Endodermal cell (in vitro differentiated cells): ENCODE data around the gene TSEN15. TPM values are rescaled to one million over a fixed set of nuclear protein-coding genes. Genes with fewer than 3 reads are reported as not detected.

Experiments used
- DNase-seq: peaks from one replicate; pipeline ENCODE4 v3.0.0-alpha.2; 2017
- H3K27ac ChIP-seq: 2 replicates; pipeline ENCODE4 v1.5.1; 2013; ENCODE audit warnings: mild to moderate bottlenecking, low read depth, low read length, moderate library complexity
- H3K27me3 ChIP-seq: 2 replicates; pipeline ENCODE4 v1.6.1; 2013; ENCODE audit warnings: mild to moderate bottlenecking, low read length, moderate library complexity; ENCODE audit not compliant: insufficient read depth, control insufficient read depth, poor library complexity, severe bottlenecking
- H3K36me3 ChIP-seq: 2 replicates; pipeline ENCODE4 v1.7.0; 2013; ENCODE audit warnings: mild to moderate bottlenecking, low read length, moderate library complexity; ENCODE audit not compliant: control insufficient read depth, insufficient read depth
- H3K4me1 ChIP-seq: one replicate; pipeline ENCODE4 v1.7.0; 2013; ENCODE audit warnings: low read length; ENCODE audit not compliant: control insufficient read depth, insufficient read depth
- H3K4me3 ChIP-seq: 2 replicates; pipeline ENCODE4 v1.5.1; 2013; ENCODE audit warnings: mild to moderate bottlenecking, low read length, moderate library complexity
- H3K9ac ChIP-seq: 2 replicates; pipeline ENCODE4 v1.6.1; 2013; ENCODE audit warnings: mild to moderate bottlenecking, low read length, moderate library complexity; ENCODE audit not compliant: poor library complexity, severe bottlenecking; ENCODE audit errors: extremely low read depth
- H3K9me3 ChIP-seq: 2 replicates; pipeline ENCODE4 v1.6.1; 2013; ENCODE audit warnings: mild to moderate bottlenecking, low read length, moderate library complexity; ENCODE audit not compliant: control insufficient read depth
- H3K27ac Mint-ChIP-seq: 2 replicates; pipeline ENCODE4 v1.8.0; 2020; ENCODE audit warnings: mixed read lengths
- H3K27me3 Mint-ChIP-seq: 2 replicates; pipeline ENCODE4 v1.8.0; 2021; ENCODE audit warnings: mild to moderate bottlenecking, mixed read lengths; ENCODE audit not compliant: insufficient read depth
- H3K36me3 Mint-ChIP-seq: 2 replicates; pipeline ENCODE4 v1.8.0; 2020; ENCODE audit warnings: low read depth, mixed read lengths
- H3K4me1 Mint-ChIP-seq: 2 replicates; pipeline ENCODE4 v1.8.0; 2020; ENCODE audit warnings: mixed read lengths
- H3K4me3 Mint-ChIP-seq: 2 replicates; pipeline ENCODE4 v1.8.0; 2020; ENCODE audit warnings: mild to moderate bottlenecking, moderate library complexity, mixed read lengths
- H3K9me3 Mint-ChIP-seq: 2 replicates; pipeline ENCODE4 v1.8.0; 2020; ENCODE audit warnings: mild to moderate bottlenecking, mixed read lengths
- WGBS, 2 experiments: methylation state at CpG; one replicate each; pipeline versions ENCODE4 v1.1.5 to v1.1.7; 2013; ENCODE audit warnings: missing lambda C conversion rate in 2 of 2, mixed read lengths in 1 of 2; ENCODE audit not compliant: insufficient coverage in 1 of 2, insufficient read length in 1 of 2; 5-methylcytosine and 5-hydroxymethylcytosine counted together
- total RNA-seq, 2 donors: library from RNA; stranded (reverse); fragmentation: NEBNext Ultra II Directional in 1 of 2; extraction: Animal tissue kit (Norgen Biotek cat#: 25700) in 1 of 2; gene quantifications; 2 replicates in 1 of 2; 3 replicates in 1 of 2; pipeline ENCODE4 v1.2.1, GENCODE V29; 2021
- TF ChIP-seq, protein P1 (sequence below): fragments of 200-600 bp; sonication (generic); conservative IDR thresholded peaks from 2 replicates; pipeline ENCODE4 v1.5.0; 2021; ENCODE audit warnings: antibody characterized with exemption, mild to moderate bottlenecking

The TSEN15 gene
- total RNA-seq, 2 donors from 2014 or later, result 20.4 to 22.5 TPM

DNA sequence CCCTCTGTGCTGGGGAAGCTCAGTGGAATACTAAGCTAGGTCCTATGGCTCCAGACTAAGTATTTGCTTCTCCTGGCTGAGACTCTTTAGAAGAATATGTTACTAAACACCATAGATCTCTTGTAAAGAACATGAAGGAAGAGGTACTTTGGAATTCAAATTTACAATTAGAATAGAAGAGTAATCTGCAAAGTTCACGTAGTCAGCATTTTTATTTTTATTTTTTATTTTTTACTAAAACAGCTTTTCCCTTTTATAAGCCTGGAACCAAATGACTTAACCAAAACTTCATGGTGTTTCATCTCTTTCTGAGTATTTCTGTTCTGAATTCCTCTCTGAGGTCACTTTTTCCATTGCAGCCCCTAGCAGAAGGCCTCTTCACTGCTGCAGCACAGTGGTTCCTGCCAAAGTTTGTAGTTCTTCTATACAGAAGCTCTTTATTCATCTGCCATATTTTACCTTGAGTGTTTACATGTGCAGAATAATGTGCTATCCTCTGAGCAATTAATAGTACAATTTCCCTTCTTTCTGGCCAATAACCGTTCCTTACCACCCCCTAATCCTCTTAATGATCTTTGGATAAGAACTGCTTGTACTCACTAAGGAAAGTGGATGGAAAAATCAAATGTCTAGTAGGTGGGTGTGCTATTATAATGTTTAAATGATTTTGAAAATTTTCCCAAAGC, 27.2 kb downstream of the TSEN15 start:
- DNase-seq, result no peak
- Histone ChIP-seq H3K27me3 (peaks cover 13% of the 10 kb centered on the region), H3K4me1 (no peaks in the 10 kb centered on the region), H3K4me3 (no peak overlapping the region), H3K36me3 (no peaks in the 10 kb centered on the region), H3K9ac (no peak overlapping the region), H3K9me3 (peaks cover 20% of the 10 kb centered on the region), H3K27ac (no peak overlapping the region)
- Mint-ChIP-seq H3K4me1 (no peaks in the 10 kb centered on the region), H3K9me3 (peaks cover 8% of the 10 kb centered on the region), H3K27ac (no peak overlapping the region), H3K36me3 (no peaks in the 10 kb centered on the region), H3K4me3 (no peak overlapping the region), H3K27me3 (peaks cover 12% of the 10 kb centered on the region)
- TF ChIP-seq, protein P1, sequence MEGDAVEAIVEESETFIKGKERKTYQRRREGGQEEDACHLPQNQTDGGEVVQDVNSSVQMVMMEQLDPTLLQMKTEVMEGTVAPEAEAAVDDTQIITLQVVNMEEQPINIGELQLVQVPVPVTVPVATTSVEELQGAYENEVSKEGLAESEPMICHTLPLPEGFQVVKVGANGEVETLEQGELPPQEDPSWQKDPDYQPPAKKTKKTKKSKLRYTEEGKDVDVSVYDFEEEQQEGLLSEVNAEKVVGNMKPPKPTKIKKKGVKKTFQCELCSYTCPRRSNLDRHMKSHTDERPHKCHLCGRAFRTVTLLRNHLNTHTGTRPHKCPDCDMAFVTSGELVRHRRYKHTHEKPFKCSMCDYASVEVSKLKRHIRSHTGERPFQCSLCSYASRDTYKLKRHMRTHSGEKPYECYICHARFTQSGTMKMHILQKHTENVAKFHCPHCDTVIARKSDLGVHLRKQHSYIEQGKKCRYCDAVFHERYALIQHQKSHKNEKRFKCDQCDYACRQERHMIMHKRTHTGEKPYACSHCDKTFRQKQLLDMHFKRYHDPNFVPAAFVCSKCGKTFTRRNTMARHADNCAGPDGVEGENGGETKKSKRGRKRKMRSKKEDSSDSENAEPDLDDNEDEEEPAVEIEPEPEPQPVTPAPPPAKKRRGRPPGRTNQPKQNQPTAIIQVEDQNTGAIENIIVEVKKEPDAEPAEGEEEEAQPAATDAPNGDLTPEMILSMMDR, result no peak
- 68% methylated on average over 2 of the region's 2 CpGs; no CpG with 5 or more reads in 1 of the 2 experiments for WGBS, 2 experiments

DNA sequence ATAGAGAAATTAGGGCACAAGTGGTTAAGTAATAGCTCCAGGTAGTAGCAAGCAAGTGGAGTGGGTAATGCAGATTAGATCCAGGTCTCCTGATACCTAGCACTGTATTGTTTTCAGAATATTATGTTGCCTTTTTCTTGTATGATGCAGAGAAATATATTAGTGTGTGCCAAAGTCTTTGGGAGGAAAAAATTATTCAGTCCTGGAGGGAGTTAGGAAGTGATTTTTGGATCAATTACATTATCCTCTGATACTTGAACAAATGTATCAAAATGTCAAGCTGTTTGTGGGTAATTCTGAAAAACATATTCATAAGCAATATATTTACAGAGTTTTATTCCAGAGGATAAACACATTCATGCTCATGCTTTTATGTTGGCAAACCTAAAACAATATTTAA, 28.8 kb downstream of the TSEN15 start:
- no peak overlapping the region for H3K27ac ChIP-seq
- H3K36me3 ChIP-seq, result no peaks in the 10 kb centered on the region
- H3K4me1 ChIP-seq, result no peaks in the 10 kb centered on the region
- peaks cover 20% of the 10 kb centered on the region for H3K9me3 ChIP-seq
- peaks cover 13% of the 10 kb centered on the region for H3K27me3 ChIP-seq
- Mint-ChIP-seq H3K4me1 (no peaks in the 10 kb centered on the region), H3K36me3 (no peaks in the 10 kb centered on the region), H3K4me3 (no peak overlapping the region), H3K27ac (no peak overlapping the region), H3K27me3 (peaks cover 18% of the 10 kb centered on the region), H3K9me3 (peaks cover 8% of the 10 kb centered on the region)
- H3K4me3 ChIP-seq, result no peak overlapping the region
- H3K9ac ChIP-seq, result no peak overlapping the region
- TF ChIP-seq, protein P1, result no peak
- no peak for DNase-seq

DNA sequence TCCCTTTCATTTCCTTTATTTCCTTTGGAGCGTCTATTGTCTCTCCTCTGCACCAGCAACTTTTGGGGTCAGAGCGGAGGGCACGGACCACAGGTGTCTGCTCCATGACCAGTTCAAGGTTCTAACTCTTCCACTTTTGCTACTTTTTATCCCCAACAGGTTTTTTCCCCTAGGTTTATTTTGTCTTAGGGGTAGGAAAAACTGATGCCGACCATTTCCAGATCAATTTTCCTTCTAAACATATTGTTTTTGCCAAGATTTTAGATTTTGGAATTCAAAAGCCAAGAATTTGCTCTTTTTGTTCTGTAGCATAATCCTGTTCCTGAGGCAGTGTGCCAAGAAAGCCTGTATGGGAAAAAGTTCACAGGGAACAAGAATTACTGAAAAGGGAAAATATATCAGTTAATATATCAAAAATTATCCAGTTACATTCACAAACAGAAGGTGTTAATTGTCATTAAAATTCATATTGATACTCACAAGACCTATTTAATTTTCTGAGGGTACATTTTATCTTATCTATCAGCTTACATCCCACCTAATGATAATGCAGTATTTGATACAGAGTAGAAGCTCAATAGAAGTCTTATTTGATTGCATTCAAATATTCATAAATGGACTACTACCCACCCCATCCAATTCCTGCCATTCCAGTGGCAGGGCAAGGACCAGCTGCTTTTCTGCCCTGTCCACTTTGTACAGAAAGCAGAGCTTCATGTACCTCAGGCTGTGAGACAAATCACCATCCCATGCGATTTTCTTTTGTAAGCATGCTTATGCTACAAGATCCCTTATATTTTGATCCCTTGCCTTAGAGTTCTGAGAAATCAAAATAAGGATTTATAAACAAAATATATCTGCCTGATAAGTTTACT, 31.2 kb downstream of the TSEN15 start:
- peaks cover 4% of the 10 kb centered on the region for H3K9me3 ChIP-seq
- no peak overlapping the region for H3K4me3 Mint-ChIP-seq
- H3K27me3 Mint-ChIP-seq, result peaks cover 19% of the 10 kb centered on the region
- TF ChIP-seq, protein P1, result no peak
- H3K27ac ChIP-seq, result no peak overlapping the region
- WGBS, 2 experiments, result 75 to 93% methylated on average over 2 to 5 of the region's 5 CpGs
- no peaks in the 10 kb centered on the region for H3K9me3 Mint-ChIP-seq
- DNase-seq, result no peak
- no peaks in the 10 kb centered on the region for H3K36me3 Mint-ChIP-seq
- H3K4me3 ChIP-seq, result no peak overlapping the region
- H3K27ac Mint-ChIP-seq, result no peak overlapping the region
- H3K36me3 ChIP-seq, result no peaks in the 10 kb centered on the region
- no peaks in the 10 kb centered on the region for H3K4me1 ChIP-seq
- H3K9ac ChIP-seq, result no peak overlapping the region
- peaks cover 13% of the 10 kb centered on the region for H3K27me3 ChIP-seq
- H3K4me1 Mint-ChIP-seq, result no peaks in the 10 kb centered on the region
